H9 (cell line): Measurements from ENCODE around the gene WDR17. TPM values are rescaled to one million over a fixed set of nuclear protein-coding genes. Genes with fewer than 3 reads are reported as not detected.

Experiments
- DNase-seq: peaks from one replicate; pipeline ENCODE4 v3.0.0-alpha.2; 2017
- H2AFZ ChIP-seq: one replicate; pipeline ENCODE4 v1.6.1; 2013; ENCODE audit warnings: mild to moderate bottlenecking, low read length, control low read depth, moderate library complexity
- H2AK5ac ChIP-seq: 2 replicates; pipeline ENCODE4 v1.6.1; 2013; ENCODE audit warnings: low read length, control low read depth, mixed read lengths; ENCODE audit not compliant: insufficient read length
- H2BK120ac ChIP-seq: one replicate; pipeline ENCODE4 v1.6.1; 2013; ENCODE audit warnings: low read depth, mild to moderate bottlenecking, low read length, control low read depth, inconsistent platforms; ENCODE audit not compliant: poor library complexity, severe bottlenecking
- H2BK12ac ChIP-seq: 2 replicates; pipeline ENCODE4 v1.6.1; 2013; ENCODE audit warnings: low read length, control low read depth, mixed read lengths, low read depth; ENCODE audit not compliant: insufficient read length
- H2BK15ac ChIP-seq: 2 replicates; pipeline ENCODE4 v1.6.1; 2013; ENCODE audit warnings: low read depth, low read length, control low read depth
- H2BK20ac ChIP-seq: one replicate; pipeline ENCODE4 v1.6.1; 2013; ENCODE audit warnings: low read depth, mild to moderate bottlenecking, low read length, control low read depth, inconsistent platforms; ENCODE audit not compliant: poor library complexity, severe bottlenecking
- H2BK5ac ChIP-seq: 2 replicates; pipeline ENCODE4 v1.6.1; 2013; ENCODE audit warnings: low read length, control low read depth, mixed read lengths; ENCODE audit not compliant: insufficient read length
- H3K14ac ChIP-seq: 2 replicates; pipeline ENCODE4 v1.6.1; 2013; ENCODE audit warnings: low read length, control low read depth; ENCODE audit not compliant: insufficient read depth
- H3K18ac ChIP-seq: 2 replicates; pipeline ENCODE4 v1.6.1; 2013; ENCODE audit warnings: low read depth, mild to moderate bottlenecking, mixed read lengths, low read length, control low read depth; ENCODE audit not compliant: insufficient read length
- H3K23ac ChIP-seq: 2 replicates; pipeline ENCODE4 v1.6.1; 2013; ENCODE audit warnings: low read length, control low read depth, mixed read lengths, low read depth; ENCODE audit not compliant: insufficient read length
- H3K23me2 ChIP-seq: 2 replicates; pipeline ENCODE4 v1.6.1; 2013; ENCODE audit warnings: low read depth, mild to moderate bottlenecking, mixed read lengths, low read length, control low read depth; ENCODE audit not compliant: insufficient read length, poor library complexity, severe bottlenecking
- H3K27ac ChIP-seq: 2 replicates; pipeline ENCODE4 v1.5.1; 2013; ENCODE audit warnings: low read length, control low read depth, mixed read lengths, low read depth; ENCODE audit not compliant: insufficient read length
- H3K27me3 ChIP-seq: 2 replicates; pipeline ENCODE4 v1.6.1; 2013; ENCODE audit warnings: low read length, control low read depth, inconsistent platforms; ENCODE audit not compliant: insufficient read depth
- H3K4ac ChIP-seq: 2 replicates; pipeline ENCODE4 v1.6.1; 2013; ENCODE audit warnings: low read depth, mild to moderate bottlenecking, control low read depth, inconsistent platforms, low read length, moderate library complexity
- H3K4me1 ChIP-seq: 2 replicates; pipeline ENCODE4 v1.6.1; 2013; ENCODE audit warnings: low read length, control low read depth, inconsistent platforms; ENCODE audit not compliant: insufficient read depth
- H3K4me2 ChIP-seq: 2 replicates; pipeline ENCODE4 v1.6.1; 2013; ENCODE audit warnings: low read length, control low read depth, mixed read lengths; ENCODE audit not compliant: insufficient read length, insufficient read depth
- H3K56ac ChIP-seq: 2 replicates; pipeline ENCODE4 v1.6.1; 2013; ENCODE audit warnings: low read depth, mild to moderate bottlenecking, mixed read lengths, low read length, control low read depth; ENCODE audit not compliant: insufficient read length
- H3K79me1 ChIP-seq: 2 replicates; pipeline ENCODE4 v1.6.1; 2013; ENCODE audit warnings: low read depth, mild to moderate bottlenecking, moderate library complexity, low read length, control low read depth, inconsistent platforms; ENCODE audit not compliant: insufficient read depth, poor library complexity, severe bottlenecking
- H3K79me2 ChIP-seq: 2 replicates; pipeline ENCODE4 v1.6.1; 2013; ENCODE audit warnings: low read length, control low read depth, inconsistent platforms; ENCODE audit not compliant: insufficient read depth
- H3K9ac ChIP-seq: 2 replicates; pipeline ENCODE4 v1.6.1; 2013; ENCODE audit warnings: low read length, control low read depth, mixed read lengths; ENCODE audit not compliant: insufficient read length; ENCODE audit errors: extremely low read depth
- H3K9me3 ChIP-seq: one replicate; pipeline ENCODE4 v1.6.1; 2013; ENCODE audit warnings: low read depth, low read length, inconsistent platforms; ENCODE audit not compliant: control insufficient read depth
- H3T11ph ChIP-seq: one replicate; pipeline ENCODE4 v1.6.1; 2013; ENCODE audit warnings: mild to moderate bottlenecking, low read length, control low read depth, inconsistent platforms
- H4K20me1 ChIP-seq: one replicate; pipeline ENCODE4 v1.6.1; 2013; ENCODE audit not compliant: control insufficient read depth, insufficient read length, insufficient read depth
- H4K5ac ChIP-seq: 2 replicates; pipeline ENCODE4 v1.6.1; 2013; ENCODE audit warnings: low read depth, mild to moderate bottlenecking, mixed read lengths, low read length, control low read depth; ENCODE audit not compliant: insufficient read length
- H4K8ac ChIP-seq: replicated peaks from 2 replicates; pipeline ENCODE4 v1.6.1; 2013; ENCODE audit warnings: low read length, control low read depth, mixed read lengths, low read depth; ENCODE audit not compliant: insufficient read length
- H4K91ac ChIP-seq: 2 replicates; pipeline ENCODE4 v1.6.1; 2013; ENCODE audit warnings: low read depth, mild to moderate bottlenecking, moderate library complexity, mixed read lengths, low read length, control low read depth; ENCODE audit not compliant: insufficient read length
- H3K27ac Mint-ChIP-seq, 3 experiments: 2 replicates in 2 of 3; 3 replicates in 1 of 3; pipeline ENCODE4 v1.8.0; 2020 to 2021; ENCODE audit warnings: mixed read lengths in 3 of 3, mild to moderate bottlenecking in 1 of 3, moderate library complexity in 1 of 3
- H3K27me3 Mint-ChIP-seq: 2 replicates; pipeline ENCODE4 v1.8.0; 2021; ENCODE audit warnings: low read depth, mild to moderate bottlenecking, moderate library complexity, mixed read lengths
- H3K36me3 Mint-ChIP-seq, 3 experiments: 2 replicates in 2 of 3; 3 replicates in 1 of 3; pipeline ENCODE4 v1.8.0; 2020 to 2021; ENCODE audit warnings: low read depth in 3 of 3, mixed read lengths in 3 of 3; ENCODE audit not compliant: insufficient read depth in 1 of 3
- H3K4me1 Mint-ChIP-seq, 2 experiments: 2 replicates each; pipeline ENCODE4 v1.8.0; 2020; ENCODE audit warnings: mixed read lengths in 2 of 2
- H3K4me3 Mint-ChIP-seq, 2 experiments: 2 replicates in 1 of 2; 3 replicates in 1 of 2; pipeline ENCODE4 v1.8.0; 2020 to 2021; ENCODE audit warnings: mild to moderate bottlenecking in 2 of 2, mixed read lengths in 2 of 2, moderate library complexity in 1 of 2
- H3K9me3 Mint-ChIP-seq, 2 experiments: 2 replicates in 1 of 2; 3 replicates in 1 of 2; pipeline ENCODE4 v1.8.0; 2020; ENCODE audit warnings: mild to moderate bottlenecking in 2 of 2, mixed read lengths in 2 of 2, moderate library complexity in 1 of 2
- total RNA-seq: library from RNA; stranded (reverse); gene quantifications from 2 replicates; pipeline ENCODE4 v1.2.1, GENCODE V29; 2021
- TF ChIP-seq, protein P1 (sequence below): fragments of 200-600 bp; sonication (generic); conservative IDR thresholded peaks from 3 replicates; pipeline ENCODE4 v1.8.0; 2021; ENCODE audit warnings: antibody characterized with exemption, mild to moderate bottlenecking

Gene WDR17
- total RNA-seq, 1 experiment from 2014 or later, result 2.6 TPM

DNA sequence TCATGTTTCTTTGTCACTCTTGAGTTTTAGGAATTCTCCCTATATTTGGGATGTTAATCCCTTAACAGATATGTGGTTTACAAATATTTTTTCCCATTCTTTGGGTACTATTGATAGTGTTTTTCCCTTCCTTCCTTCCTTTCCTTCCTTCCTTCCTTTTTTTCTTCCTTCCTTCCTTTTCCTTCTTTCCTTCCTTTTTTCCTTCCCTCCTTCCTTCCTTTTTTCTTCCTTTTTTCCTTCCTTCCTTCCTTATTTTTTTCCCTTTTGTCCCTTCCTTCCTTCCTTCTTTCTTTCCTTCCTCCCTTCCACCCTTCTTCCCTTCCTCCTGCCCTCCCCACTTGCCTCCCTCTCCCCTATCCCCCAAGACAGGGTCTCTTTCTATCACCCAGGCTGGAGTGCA is 42.1 kb downstream of the WDR17 start:
- H3K4ac ChIP-seq, result no peak overlapping the region
- peak overlapping the region in 1 of 3 experiments; percentile 15; a peak in 1 of 7 replicates for H3K27ac Mint-ChIP-seq
- no peak overlapping the region for H2BK15ac ChIP-seq
- H2AK5ac ChIP-seq, result no peak overlapping the region
- no peak overlapping the region for H3K9ac ChIP-seq
- no peak overlapping the region for H3K4me2 ChIP-seq
- no peak overlapping the region for H3K27ac ChIP-seq
- H2AFZ ChIP-seq, result no peak overlapping the region
- H3K36me3 Mint-ChIP-seq, result peaks cover 0 to 8% (median 4%) of the 10 kb centered on the region in 3 experiments; a peak in 3 of 7 replicates
- no peak overlapping the region for H2BK20ac ChIP-seq
- no peaks in the 10 kb centered on the region for H3K79me1 ChIP-seq
- no peaks in the 10 kb centered on the region for H3K4me1 Mint-ChIP-seq
- no peak for DNase-seq
- H2BK120ac ChIP-seq, result no peak overlapping the region
- H3K18ac ChIP-seq, result no peak overlapping the region
- no peak overlapping the region for H4K8ac ChIP-seq
- no peak overlapping the region for H4K5ac ChIP-seq
- H3K9me3 Mint-ChIP-seq, result peaks cover 2 to 7% of the 10 kb centered on the region in 2 experiments; a peak in 2 of 5 replicates
- no peaks in the 10 kb centered on the region for H4K20me1 ChIP-seq
- H3K23ac ChIP-seq, result no peak overlapping the region
- H3K4me1 ChIP-seq, result no peaks in the 10 kb centered on the region
- H2BK5ac ChIP-seq, result no peak overlapping the region
- H3K9me3 ChIP-seq, result no peaks in the 10 kb centered on the region
- no peaks in the 10 kb centered on the region for H3K27me3 Mint-ChIP-seq
- H3K14ac ChIP-seq, result no peak overlapping the region
- no peak overlapping the region for H4K91ac ChIP-seq
- no peaks in the 10 kb centered on the region for H3K23me2 ChIP-seq
- no peak overlapping the region for H3K4me3 Mint-ChIP-seq
- no peaks in the 10 kb centered on the region for H3K27me3 ChIP-seq
- H3T11ph ChIP-seq, result no peak overlapping the region
- H3K56ac ChIP-seq, result no peak overlapping the region
- no peak overlapping the region for H2BK12ac ChIP-seq
- no peaks in the 10 kb centered on the region for H3K79me2 ChIP-seq
- TF ChIP-seq, protein P1, sequence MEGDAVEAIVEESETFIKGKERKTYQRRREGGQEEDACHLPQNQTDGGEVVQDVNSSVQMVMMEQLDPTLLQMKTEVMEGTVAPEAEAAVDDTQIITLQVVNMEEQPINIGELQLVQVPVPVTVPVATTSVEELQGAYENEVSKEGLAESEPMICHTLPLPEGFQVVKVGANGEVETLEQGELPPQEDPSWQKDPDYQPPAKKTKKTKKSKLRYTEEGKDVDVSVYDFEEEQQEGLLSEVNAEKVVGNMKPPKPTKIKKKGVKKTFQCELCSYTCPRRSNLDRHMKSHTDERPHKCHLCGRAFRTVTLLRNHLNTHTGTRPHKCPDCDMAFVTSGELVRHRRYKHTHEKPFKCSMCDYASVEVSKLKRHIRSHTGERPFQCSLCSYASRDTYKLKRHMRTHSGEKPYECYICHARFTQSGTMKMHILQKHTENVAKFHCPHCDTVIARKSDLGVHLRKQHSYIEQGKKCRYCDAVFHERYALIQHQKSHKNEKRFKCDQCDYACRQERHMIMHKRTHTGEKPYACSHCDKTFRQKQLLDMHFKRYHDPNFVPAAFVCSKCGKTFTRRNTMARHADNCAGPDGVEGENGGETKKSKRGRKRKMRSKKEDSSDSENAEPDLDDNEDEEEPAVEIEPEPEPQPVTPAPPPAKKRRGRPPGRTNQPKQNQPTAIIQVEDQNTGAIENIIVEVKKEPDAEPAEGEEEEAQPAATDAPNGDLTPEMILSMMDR, result no peak
